GM12872 (cell line): ENCODE results near the gene GABBR2.

Experiments used
- TF ChIP-seq, protein P1 (sequence below): IDR thresholded peaks from 3 replicates; pipeline ENCODE4 v1.5.1; 2011; ENCODE audit warnings: low read depth, mild to moderate bottlenecking, low read length, moderate library complexity; ENCODE audit not compliant: insufficient read depth

GABBR2 gene

GRCh38 chr9:98591696-98592095 is 117.0 kb downstream of the GABBR2 start:
- TF ChIP-seq, protein P1, sequence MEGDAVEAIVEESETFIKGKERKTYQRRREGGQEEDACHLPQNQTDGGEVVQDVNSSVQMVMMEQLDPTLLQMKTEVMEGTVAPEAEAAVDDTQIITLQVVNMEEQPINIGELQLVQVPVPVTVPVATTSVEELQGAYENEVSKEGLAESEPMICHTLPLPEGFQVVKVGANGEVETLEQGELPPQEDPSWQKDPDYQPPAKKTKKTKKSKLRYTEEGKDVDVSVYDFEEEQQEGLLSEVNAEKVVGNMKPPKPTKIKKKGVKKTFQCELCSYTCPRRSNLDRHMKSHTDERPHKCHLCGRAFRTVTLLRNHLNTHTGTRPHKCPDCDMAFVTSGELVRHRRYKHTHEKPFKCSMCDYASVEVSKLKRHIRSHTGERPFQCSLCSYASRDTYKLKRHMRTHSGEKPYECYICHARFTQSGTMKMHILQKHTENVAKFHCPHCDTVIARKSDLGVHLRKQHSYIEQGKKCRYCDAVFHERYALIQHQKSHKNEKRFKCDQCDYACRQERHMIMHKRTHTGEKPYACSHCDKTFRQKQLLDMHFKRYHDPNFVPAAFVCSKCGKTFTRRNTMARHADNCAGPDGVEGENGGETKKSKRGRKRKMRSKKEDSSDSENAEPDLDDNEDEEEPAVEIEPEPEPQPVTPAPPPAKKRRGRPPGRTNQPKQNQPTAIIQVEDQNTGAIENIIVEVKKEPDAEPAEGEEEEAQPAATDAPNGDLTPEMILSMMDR = no peak

DNA sequence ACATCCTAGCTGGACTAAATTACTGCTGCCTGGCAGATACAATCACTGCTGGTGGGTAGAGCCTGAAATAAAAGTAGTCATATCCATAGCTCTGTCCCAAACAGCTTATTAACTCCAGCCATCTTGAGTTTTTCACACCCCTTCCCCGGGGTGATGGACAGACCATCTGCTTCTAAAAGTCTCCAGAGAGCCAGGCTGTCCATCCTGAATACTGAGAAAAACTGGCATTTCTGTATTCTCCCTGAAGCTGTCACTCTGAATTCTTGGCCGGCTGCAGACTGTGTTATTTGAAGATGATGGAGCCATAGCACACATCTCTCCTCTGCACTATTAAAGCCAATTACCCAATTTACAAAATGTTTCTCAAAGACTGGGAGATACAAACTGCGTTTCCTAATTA is 118.6 kb downstream of the GABBR2 start:
- TF ChIP-seq, protein P1 = no peak

DNA sequence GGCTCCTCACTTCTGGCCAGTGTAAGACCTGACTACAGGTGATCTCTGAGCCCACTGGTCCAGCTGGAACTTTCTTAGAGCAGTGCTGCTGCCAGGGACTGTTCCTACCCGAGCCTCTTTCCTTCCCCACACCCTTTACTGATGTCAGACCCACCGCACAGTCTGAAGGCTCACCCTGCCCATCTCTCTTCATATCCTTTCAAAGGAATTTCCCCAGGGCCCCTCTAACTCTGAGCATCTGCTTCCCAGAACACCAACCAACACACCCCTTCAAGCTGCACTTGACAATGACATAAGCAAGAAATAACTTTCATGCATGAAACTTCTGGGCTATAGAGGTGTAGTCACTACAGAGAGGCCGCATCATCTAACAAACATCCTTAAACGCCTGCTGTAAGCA is 119.6 kb downstream of the GABBR2 start:
- TF ChIP-seq, protein P1 = no peak

- TF ChIP-seq, protein P1 = no peak
Measured at GRCh38 chr9:98584059-98584458, 124.7 kb downstream of the GABBR2 start.

GRCh38 chr9:98583417-98583816 is 125.3 kb downstream of the GABBR2 start:
- TF ChIP-seq, protein P1 = no peak

GRCh38 chr9:98580956-98581355 is 127.8 kb downstream of the GABBR2 start:
- TF ChIP-seq, protein P1 = no peak

- TF ChIP-seq, protein P1 = no peak
Measured at GRCh38 chr9:98579700-98580099, 129.0 kb downstream of the GABBR2 start.

DNA sequence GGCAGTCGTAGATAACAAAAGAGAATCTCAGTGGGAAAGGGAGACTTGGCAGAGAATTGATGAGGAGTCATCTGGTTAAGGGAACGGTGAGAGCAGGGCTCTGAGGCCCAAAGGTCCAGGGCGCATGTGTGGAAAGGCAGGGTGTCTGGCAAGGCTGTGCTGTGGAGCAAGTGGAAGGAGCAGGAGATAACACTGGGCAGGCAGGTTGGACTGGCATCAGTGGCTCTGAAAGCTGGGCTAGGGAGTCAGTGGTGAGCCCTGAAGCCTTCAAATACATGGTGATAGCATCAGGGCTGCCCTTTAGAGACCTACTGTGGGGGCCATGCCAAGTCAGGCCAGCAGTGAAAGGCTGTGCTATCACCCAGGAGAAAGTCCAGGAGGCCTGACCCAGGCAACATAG is 131.3 kb downstream of the GABBR2 start:
- TF ChIP-seq, protein P1 = no peak
